ENCODE results near the gene TUT4. TPM values are rescaled to one million over a fixed set of nuclear protein-coding genes. Genes with fewer than 3 reads are reported as not detected.

Gene TUT4
- total RNA-seq, 1 experiment from 2014 or later: 29.4 TPM

GRCh38 chr1:52476943-52477342 is 75.9 kb downstream of the TUT4 start:
- DNase-seq (ENCODE audit: extremely low read depth, low read depth): no peak

DNA sequence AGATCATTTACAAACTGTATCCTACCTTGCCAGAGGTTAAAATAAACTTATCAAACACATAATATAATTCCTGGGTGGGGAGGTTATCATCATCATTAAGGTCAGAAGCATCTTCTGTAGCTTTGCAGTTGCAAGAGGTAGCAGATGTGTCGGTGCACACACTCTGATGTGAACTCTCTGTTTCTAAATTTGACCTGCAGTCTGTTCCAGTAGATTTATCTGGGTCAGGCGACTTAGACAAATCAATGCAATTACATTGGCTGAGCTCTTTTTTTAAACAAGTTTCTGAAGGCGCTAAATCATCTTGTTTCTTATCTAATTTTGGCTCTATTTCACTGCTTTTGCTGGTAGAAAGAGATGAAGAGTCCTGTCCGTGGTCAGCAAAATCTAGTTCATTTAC is 78.1 kb downstream of the TUT4 start:
- DNase-seq (ENCODE audit: extremely low read depth, low read depth): no peak

DNA sequence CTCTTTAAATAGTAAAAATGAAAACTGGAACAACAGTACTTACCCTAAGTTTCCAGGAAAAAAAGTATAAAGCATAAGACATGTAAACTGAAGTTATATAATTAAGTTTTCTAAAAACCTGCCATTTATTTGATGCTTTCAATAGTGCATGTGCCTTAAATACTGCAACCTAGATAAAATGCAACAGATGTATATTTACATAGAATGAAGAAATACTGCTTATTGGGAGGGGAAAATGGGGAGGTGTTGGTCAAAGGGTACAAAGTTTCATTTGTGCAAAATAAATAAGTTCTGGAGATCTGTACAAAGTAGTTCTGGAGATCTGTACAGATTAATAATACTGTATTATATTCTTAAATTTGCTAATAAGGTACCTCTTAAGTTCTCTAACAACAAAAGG is 79.9 kb downstream of the TUT4 start:
- DNase-seq (ENCODE audit: extremely low read depth, low read depth): no peak

DNA sequence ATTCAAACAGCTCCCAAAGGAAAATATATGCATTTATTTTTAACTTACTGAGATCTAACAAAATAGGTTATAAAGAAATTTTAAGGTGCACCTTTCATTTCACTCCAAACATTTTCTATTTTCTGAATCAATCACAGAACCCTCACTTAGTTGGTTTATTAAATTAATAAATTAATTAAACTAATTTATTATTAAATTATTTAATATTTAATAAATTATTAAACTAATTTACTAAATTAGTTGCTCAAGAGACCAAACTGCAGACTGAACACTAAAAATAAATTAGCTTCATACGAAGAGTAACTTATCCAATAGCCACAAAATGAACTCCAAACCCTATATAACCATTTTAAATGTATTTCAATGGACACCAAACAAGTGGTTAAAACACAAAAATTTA is 80.5 kb downstream of the TUT4 start:
- no peak for DNase-seq (ENCODE audit: extremely low read depth, low read depth)

GRCh38 chr1:52469108-52469507 is 83.8 kb downstream of the TUT4 start:
- DNase-seq (ENCODE audit: extremely low read depth, low read depth): no peak

GRCh38 chr1:52463891-52464290 is 89.0 kb downstream of the TUT4 start:
- no peak for DNase-seq (ENCODE audit: extremely low read depth, low read depth)

GRCh38 chr1:52461821-52462220 is 91.1 kb downstream of the TUT4 start:
- no peak for DNase-seq (ENCODE audit: extremely low read depth, low read depth)

DNA sequence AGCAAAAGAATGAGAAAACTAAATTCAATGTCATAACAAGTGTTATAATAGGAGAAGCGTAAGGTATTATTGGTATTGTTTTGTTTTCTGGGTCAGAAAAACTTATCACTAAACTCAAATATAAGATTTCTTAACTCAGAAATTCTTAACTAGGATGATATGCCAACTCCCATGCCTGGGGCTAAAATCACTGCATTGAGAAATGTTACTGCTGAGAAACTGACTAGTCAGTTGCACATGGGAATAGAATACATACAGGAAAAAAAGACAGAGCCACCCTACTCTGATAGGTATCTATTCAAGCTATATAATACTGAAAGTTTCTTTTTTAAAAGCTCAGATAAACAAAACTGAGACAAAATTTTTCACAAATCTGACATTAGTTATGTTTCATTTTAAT is 92.2 kb downstream of the TUT4 start:
- peak; percentile 44 for DNase-seq (ENCODE audit: extremely low read depth, low read depth)

DNA sequence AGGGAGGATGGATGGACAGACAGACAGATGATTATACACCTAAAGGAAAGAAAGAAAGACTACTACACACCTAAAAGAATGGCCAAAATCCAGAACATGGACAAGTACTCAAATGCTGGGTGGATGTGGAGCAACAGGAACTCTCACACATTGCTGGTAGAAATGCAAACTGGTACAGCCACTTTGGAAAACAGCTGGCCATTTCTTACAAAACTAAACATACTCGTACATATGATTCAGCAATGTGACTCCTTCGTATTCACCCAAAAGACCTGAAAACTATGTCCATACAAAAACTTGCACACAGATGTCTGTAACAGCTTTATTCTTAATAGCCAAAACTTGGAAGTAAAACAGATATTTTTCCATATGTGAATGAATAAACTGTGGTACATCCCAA is 97.2 kb downstream of the TUT4 start:
- DNase-seq (ENCODE audit: extremely low read depth, low read depth): no peak

GRCh38 chr1:52454779-52455178 is 98.1 kb downstream of the TUT4 start:
- no peak for DNase-seq (ENCODE audit: extremely low read depth, low read depth)

GRCh38 chr1:52454127-52454526 is 98.8 kb downstream of the TUT4 start:
- DNase-seq (ENCODE audit: extremely low read depth, low read depth): no peak

GRCh38 chr1:52444463-52444862 is 108.4 kb downstream of the TUT4 start:
- no peak for DNase-seq (ENCODE audit: extremely low read depth, low read depth)

GRCh38 chr1:52439976-52440375 is 112.9 kb downstream of the TUT4 start:
- DNase-seq (ENCODE audit: extremely low read depth, low read depth): no peak

GRCh38 chr1:52436817-52437216 is 116.1 kb downstream of the TUT4 start:
- DNase-seq (ENCODE audit: extremely low read depth, low read depth): no peak

GRCh38 chr1:52435650-52436049 is 117.2 kb downstream of the TUT4 start:
- no peak for DNase-seq (ENCODE audit: extremely low read depth, low read depth)

DNA sequence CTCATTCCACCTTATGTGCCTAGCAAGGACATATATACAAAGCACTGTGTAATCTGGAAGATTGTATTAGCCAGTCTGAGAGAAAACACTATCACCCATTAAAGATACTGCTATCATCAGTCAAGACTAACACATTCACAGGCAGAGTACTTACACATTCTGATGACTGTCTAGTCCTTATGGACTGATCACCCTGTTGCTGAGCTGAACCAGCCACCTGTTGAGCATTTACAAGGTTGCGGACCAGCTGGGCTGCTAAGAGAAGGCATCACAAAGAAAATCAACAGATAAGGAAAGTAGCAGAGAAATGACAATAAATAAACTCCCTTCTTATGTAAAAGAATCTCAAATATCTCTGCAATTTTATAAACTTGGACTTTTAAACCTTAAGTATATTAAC is 117.7 kb downstream of the TUT4 start:
- DNase-seq (ENCODE audit: extremely low read depth, low read depth): no peak

- no peak for DNase-seq (ENCODE audit: extremely low read depth, low read depth)
These were observed 120.1 kb downstream of the TUT4 start for GRCh38 chr1:52432807-52433206.

GRCh38 chr1:52427152-52427551 is 125.7 kb downstream of the TUT4 start:
- DNase-seq (ENCODE audit: extremely low read depth, low read depth): no peak

DNA sequence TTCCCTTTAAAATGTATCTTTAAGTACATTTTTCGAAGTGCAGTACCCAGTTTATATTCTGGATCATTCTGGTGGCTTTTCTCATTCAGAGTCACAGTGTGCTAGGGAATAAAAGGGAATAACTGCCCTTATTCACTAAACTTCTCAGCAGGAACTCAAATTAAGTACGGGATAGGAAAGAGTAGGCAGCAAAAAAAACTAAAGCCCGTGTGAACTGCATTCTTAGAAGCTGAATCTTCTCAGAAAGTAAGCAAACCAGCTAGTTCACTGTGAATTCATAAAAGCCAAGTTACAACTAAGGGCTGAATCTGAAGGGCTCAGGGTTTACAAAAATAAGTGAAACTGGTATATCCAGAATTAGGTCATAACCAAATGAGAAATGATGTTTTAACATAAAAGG is 126.5 kb downstream of the TUT4 start:
- DNase-seq (ENCODE audit: extremely low read depth, low read depth): no peak

- DNase-seq (ENCODE audit: extremely low read depth, low read depth): no peak
These were observed 128.1 kb downstream of the TUT4 start for GRCh38 chr1:52424813-52425212.

DNA sequence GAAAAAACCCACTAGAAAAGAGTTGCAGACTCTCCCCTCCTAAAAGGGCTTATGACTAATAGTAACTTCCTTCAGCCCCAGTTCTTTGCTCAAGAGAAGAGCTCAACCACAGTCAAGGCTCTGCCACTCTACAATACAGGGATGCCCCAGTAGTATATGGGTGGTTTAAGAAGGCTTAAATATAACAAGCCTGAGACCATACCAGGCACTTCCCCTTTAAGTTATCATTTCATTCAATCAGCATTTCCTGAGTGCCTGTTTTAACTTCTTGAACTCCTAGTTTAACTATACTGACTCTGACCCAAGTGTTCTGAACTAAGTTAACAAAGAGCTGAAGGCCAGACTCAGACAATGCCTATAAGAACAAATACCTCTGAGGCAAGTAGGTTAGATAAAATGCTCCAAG is 128.7 kb downstream of the TUT4 start:
- no peak for DNase-seq (ENCODE audit: extremely low read depth, low read depth)

DNA sequence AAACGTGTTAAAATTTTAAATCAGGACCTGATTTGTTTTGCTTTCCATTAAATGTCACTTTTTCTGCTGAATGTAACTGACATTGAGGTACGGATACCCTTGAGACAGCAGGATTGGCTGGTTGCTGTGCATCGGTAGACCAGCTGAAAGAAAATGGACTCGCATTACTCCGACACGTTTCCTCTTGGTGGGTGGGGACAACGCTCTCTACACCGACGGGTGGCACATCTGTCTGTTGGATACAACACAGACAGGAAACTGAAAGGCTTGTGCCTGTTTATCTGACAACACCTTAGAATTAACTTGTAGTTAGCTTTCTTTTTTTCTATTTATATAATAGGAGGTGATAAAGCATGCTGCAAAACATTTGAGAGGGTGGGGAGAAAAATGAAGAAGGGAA is 129.1 kb downstream of the TUT4 start:
- no peak for DNase-seq (ENCODE audit: extremely low read depth, low read depth)

DNA sequence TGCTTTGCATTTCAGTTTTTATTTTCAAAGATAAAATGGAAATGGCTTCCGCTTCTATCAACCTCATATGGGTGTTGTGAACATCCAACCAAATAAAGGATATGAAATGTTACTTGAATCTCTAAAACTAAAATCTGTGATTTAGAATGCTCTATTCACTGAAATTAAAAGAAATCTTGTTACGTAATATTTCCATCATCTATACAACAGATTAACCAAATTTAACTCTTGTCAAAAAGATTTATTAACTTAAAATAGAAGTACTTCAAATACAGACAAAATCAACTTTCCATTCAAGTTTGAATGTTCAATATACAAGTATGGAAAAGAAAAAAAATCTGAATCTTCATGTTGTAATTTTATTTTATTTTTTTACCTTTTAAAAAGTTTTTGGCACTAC is 129.8 kb downstream of the TUT4 start:
- DNase-seq (ENCODE audit: extremely low read depth, low read depth): no peak

DNA sequence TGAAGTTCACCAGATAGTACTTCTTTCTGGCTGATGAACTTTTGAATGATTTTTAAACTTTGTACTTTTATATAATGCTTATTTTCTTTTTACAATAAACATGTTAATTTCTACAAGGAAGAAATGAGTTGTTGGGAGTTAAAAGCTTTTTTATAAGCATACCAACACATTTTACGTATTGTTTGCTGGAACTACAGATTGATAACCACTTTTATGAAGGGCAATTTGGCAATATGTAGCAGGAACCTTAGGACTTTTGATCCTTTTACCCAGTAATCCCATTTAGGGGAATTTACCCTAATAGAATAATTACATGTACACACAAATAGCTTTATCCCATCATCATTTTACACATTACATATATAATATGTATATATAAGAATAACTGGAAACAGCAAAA is 132.2 kb downstream of the TUT4 start:
- DNase-seq (ENCODE audit: extremely low read depth, low read depth): no peak
